ENCODE measurements around the gene WDFY2.

GRCh38 chr13:51603716-51604115 lies 19.5 kb downstream of the WDFY2 start:
- TF ChIP-seq CTCF (conservative IDR thresholded peaks at IDR 0.05 in 1 of 2, IDR thresholded peaks at IDR 0.05 in 1 of 2; ENCODE audit: extremely low read depth in 1 of 2, insufficient read depth in 1 of 2, low read depth in 1 of 2, low read length in 2 of 2) (no peak), EZH2 (IDR thresholded peaks at IDR 0.05; ENCODE audit: borderline replicate concordance, low read length) (no peak)

Measured in mammary epithelial cell (primary cell).